ENCODE measurements around the gene RNF32.
"Not testable (repeated sequence)": the region's sequence is repeated elsewhere in the genome, so short reads cannot be mapped to it uniquely, and the experiment has no call there.

Gene RNF32

DNA sequence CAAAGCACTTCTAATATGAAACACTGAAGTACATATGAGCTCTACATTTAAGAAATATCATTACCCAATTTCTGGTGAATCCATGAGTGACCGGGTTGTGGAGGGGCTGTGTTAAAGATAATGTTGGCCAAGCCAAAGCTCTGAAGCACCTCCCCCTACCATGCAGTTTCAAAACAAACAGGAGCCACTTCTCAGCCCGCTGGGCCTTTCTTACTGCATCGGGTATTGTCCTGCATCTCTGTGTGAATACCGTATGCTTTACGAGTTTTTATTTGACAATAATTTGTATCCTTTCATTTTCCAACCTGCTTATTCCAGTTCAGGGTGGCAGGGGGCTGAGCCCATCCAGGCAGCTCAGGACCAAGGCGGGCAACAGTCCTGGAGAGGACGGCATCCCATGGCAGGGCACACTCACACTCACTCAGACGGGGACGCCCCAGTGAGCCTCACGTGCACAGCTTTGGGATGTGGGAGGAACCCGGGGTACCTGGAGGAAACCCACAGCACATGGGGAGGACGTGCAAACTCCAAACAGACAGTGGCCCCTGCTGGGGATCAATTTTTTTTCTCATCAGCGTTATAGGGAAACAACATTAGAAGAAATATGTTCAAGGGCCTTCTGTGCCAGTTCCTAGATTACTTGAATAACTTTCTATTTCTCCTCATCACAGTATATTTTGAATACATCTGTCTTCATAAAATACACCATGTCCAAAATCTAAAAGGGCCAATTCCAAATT is 1.9 kb downstream of the RNF32 start:
- no peak for DNase-seq

DNA sequence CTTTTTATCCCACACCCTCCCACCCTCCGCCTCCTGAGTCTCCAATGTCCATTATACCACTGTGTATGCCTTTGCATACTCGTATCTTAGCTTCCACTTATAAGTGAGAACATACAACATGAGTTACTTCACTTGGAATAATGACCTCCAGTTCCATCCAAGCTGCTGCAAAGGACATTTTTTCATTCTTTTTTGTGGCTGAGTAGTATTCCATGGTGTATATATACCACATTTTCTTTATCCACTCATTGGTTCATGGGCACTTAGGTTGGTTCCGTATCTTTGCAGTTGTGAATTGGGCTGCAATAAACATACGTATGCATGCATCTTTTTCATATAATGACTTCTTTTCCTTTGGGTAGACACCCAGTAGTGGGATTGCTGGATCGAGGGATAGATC is 6.8 kb downstream of the RNF32 start:
- not testable (repeated sequence) for DNase-seq

DNA sequence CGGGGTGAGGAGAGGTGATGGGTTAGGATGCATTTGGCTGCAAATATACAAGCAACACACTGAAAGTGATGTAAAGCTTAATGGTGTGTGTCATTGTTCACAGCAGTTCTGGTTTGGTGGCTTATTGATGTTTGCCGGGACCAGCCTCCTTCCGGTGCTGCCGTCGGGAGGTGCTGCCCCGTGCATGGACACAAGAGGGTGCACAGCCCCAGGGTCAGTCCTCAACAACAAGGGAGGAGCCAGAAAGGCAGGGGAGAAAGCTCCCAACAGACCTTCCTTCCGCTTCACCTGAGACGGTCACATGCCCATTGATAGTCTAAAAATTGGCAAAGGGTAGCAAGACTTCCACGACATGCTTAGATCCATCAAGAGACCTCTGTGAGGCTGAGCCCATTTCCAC is 9.5 kb downstream of the RNF32 start:
- DNase-seq = no peak

DNA sequence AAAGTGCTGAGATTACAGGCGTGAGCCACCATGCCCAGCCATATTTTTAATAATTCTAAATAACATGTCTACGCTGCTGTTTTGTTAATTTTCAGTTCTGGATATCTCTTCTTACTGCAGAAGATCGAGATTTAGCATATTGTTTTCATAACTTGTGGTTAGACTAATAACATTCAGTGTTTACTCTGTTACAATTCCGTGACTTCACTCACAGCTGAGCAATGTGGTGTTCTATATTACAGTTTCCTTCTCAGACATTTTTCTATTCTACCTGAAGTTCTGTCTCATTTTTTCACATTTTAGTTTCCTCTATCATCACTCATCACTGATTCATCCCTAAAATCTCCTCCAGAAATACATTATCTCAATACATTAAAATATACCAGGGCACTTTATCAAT is 10.9 kb downstream of the RNF32 start:
- DNase-seq = no peak

DNA sequence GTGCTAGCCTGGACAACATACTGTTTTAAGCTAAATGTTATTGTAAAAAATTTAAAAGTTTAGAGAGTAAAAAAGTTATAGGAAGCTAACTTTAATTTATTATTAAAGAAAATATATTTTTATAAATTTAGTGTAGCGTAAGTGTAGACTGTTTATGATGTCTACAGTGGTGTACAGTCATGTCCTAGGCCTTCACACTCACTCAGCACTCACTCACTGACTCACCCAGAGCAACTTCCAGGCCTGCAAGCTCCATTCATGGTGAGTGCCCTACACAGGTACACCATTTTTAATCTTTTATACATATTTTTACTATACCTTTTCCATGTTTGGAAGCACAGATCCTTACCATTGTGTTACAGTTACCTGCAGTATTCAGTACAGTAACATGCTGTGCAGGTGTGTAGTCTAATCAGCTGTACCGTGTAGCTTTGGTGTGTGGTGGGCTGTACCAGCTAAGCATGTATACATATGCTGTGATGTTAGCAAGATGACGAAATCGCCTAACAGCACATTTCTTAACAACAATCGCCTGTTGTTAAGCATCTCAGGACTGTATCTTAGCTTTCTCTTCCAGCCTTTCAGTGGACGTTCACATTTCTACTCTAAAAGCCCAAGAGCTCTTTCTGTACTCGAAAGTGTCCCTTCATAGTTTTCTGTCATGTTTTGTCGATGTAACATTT is 12.5 kb downstream of the RNF32 start:
- no peak for DNase-seq

DNA sequence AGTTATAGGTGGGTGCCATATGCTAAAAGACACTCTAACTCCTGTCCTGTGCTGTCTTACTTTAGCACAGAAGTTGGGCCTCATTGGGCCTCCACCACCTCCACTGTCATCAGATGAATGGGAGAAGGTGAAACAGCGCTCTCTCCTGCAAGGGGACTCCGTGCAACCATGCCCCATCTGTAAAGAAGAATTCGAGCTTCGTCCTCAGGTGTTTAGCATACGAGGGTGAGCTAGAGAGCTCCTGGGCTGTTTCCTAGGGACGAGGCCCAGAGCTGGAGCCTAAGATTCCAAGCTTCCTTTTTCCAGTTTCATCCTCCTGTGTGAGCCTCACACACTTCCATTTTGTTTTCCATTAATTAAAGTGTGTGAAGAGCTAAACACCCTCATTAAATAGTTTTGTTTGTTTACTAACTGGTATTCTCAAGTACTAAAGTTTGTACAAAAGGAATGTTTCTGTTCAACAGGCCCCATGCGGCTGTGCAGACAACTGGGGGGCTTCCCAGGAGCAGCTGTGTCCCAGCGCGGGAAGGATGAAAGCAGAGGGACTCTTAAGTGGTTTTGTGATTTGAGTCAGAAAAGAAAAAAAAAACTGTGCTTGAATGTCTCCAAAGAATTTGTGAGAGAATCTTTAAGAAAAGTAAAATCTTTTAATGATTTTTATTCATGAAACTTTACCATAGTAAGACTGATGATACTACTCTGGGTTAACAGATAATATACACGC is 14.1 kb downstream of the RNF32 start:
- DNase-seq = no peak

DNA sequence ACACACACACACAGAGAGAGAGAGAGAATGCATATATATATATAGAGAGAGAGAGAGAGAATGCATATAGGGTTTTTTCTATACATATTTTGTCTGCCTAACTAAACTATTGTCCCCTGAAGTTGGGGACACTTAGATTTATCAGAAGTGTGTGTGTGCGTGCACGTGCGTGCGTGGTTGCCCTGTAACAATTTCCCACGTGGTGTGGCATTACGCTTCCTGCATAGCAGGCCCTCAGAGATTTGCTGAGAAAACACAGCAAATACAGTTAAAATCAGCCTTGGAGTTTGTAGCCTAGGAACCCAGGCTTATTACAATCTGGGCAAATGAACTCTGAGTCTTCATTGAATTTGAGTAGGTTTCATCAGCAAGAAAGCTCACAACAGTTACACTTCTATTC is 14.7 kb downstream of the RNF32 start:
- DNase-seq = no peak

DNA sequence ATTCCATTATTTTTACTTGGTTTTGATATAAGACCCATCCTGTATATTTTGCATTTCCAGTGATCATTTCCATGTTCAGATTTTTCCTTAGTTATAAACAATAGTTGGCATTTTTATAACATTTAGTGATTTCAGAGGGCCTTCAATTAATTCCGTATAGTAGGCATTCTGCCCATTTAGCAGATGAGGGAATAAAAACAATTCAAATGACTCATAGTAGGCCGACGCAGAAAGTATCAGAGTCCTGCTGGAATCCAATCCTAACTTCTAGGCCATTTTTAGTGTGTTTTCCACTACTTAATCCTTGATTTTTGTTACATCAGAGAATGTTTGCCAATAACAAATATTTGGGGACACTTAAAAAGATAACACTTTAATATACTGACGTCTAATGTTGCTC is 15.4 kb downstream of the RNF32 start:
- DNase-seq = no peak

DNA sequence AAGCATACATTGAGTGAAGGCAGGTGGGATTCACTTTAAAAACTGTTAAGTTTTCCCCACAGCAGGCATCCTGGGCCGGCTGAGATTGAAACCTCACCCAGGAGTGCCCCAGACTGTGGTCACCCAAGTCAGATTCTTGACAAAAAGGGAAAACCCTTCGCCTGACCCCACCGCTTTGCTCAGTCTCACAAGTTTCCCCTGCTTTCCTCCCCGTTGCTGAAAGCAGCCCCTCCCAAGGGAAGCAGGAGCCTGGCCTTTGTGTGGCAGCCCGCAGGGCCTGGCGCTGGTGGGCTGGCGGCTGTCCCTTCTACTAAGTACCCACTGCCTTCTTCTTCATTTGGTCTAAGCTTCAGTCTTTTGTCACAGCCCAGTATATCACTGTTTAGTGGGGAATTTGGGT is 16.0 kb downstream of the RNF32 start:
- no peak for DNase-seq

DNA sequence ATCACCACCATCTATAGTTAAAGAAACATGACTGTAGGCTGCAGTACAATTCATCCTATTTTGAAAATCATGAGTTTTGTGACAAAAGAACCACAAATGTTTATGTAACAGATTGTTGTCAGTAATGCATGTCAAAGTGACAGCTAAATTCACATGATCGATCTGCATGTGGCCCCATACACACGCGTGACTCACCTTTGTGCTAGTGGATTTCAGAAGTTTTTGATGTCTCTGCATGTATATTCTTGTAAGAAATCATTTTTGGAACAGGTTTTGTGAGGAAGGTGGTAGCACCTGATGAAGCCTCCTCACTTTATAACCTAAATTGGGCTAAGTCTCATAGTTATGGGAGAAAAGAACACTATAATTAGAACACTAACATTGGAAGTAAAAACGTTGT is 17.1 kb downstream of the RNF32 start:
- DNase-seq = no peak

DNA sequence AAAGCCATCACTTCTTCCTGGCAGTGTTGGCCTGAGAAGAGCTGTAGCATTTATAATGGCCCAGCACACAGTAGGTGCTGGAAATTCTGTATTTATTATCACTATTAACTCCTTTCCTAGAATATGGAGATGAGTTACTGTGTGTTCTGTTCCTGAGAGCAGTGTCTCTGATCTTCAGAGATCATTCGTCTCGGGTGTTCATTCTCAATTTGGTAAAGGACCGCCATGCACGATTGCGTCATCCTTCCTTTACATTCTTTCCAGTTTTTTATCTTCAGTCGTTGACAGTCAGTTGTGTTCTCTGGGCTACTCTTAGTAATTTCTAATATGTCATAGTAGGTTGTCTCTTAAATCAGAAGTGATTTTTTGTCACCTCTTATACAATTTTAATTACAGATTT is 18.6 kb downstream of the RNF32 start:
- no peak for DNase-seq

DNA sequence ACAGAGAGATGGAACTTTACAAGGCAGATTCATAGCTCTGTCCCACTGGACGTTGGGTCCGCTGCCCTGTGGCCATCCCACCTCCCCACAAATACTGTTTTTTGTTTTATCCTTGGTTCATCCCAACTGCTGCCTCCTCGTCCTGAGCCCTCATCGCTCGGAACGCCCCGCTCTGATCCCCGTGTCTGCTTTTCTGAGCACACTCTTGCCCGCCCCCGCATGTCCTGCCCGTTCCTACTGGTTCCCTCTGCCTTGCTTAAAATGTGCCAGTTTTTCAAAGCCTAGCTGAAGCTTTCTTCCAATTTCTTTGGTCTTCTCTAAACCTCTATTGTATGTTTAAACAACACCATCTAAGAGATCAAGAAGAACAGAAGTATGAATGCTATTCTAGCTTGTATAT is 19.4 kb downstream of the RNF32 start:
- no peak for DNase-seq

DNA sequence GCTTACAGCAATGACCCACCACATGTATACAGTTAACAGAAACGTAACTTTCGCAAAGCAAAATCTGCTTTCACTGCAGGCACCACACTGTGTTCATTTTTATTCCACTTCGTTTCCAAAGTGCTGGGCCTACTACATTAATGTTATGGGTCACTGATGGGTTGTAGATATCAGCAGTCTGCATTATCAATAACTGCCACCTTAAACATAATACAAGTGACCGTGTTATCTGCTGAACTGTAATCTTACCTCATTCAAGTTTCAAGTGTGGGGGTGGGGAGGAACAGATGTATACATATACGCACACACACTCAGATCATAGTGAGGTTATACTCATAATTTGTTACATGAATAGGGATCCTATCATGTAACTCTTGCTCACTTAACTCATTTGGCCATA is 21.1 kb downstream of the RNF32 start:
- DNase-seq = no peak

DNA sequence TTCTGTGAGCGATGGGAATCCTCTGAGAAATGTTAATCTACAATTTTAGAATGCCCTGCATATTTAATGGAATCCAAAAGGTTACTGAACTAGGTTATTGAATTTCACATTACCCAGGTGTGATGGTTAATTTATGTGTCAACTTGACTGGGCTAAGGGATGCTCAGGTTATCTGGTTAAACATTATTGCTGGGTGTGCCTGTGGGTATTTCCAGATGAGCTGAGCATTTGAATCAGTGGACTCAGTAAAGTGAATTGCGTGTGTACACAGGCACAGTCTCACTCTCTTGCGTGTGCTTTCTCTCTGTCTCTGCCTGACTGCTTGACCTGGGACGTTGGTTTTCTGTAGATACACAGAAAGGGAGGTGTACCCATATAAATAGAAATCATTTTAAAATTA is 21.7 kb downstream of the RNF32 start:
- DNase-seq = no peak

DNA sequence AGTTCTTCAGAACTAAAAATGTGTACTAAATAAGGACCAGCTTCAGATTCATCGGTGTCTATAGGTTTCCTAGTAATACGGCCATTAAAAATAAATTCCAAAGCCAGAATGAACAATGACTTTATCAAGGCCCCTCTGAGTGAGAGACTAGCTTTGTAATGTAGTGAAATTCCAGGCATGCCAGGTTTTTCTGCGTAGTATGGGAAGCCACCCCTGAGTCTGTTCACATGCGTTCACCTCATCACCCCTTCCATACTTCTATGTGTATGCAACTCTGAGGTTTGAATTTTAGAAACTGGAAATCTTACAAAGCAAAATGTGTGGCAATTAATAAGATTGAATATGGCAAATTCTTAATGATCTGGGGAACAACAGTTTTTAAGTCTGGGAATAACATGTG is 24.5 kb downstream of the RNF32 start:
- DNase-seq = no peak

DNA sequence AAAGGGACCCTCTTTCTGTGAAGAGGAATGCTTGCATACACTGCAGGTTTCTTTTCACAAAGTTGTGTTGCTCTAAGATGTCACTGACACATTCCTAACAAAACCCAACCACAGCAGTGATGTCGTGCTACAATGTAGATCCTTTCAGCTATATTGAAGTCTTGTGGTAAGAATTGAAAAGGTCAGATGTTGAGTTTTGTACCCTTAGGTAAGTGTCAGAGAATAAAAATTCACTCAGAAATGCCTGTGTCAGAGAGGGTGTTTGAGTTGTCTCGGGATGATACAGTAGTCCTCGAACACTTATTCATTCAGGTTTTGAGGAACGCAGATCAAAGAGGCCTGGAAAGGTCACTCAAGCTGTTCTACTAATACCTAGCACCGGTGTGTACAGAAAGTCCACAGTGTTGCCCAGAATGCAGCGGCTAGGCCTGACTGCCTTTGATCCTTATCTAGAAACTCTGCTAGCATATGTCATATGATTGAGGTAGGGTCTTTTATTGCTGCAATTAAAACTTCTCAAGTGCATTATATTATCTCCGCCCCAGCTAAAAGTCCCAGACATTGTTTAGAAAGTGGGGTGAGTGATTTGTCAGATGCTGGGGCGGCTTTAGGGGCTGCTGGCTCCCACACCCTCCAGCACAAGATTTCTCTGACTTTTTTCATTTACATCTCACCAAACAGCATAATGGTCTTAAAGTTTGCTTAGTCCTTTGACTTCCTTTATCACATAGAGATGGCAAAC is 26.0 kb downstream of the RNF32 start:
- no peak for DNase-seq

DNA sequence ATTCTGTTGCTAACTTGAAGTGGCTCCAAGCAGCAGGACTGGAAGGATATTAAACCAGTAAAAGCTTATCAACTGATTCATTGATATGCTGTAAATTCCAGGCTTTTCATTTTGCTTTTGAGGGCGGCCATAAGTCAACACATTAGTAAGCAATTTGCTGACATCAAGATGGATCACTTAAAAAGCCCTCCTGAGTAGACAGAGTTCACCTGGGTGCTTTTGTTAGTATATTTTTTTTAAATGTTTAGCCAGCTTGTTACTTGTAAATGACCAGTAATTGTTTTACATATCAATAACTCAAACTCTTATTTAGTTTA is 26.5 kb downstream of the RNF32 start:
- DNase-seq = no peak

DNA sequence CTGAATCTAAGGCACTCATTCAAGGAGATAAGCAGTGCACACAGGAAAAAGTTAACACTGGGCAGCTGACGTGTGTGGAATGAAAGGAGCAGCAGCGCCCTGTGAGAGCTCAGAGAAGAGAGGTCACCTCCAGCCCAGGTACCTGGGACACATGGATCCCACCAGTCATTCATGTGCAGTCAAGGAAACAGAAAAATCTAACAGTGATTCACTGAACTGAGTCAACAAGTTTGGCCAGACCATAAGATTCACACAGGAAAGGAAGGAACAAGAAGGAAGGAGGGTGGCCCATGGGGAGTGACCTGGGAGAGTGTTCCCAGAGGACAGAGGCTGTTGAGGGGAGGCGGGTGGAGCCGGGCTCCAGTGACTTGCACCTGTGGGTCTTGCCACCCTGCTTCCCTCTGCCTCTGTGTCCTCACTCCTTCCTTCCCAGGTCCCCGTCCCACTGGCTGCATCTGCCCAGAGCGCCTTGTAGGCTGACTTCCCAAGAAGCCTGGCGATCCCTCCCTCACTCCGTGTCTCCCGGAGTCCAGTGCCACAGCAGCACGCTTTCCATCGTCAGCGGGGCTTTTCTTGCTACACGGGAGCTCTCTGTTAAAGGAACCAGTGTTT is 27.7 kb downstream of the RNF32 start:
- DNase-seq = no peak

DNA sequence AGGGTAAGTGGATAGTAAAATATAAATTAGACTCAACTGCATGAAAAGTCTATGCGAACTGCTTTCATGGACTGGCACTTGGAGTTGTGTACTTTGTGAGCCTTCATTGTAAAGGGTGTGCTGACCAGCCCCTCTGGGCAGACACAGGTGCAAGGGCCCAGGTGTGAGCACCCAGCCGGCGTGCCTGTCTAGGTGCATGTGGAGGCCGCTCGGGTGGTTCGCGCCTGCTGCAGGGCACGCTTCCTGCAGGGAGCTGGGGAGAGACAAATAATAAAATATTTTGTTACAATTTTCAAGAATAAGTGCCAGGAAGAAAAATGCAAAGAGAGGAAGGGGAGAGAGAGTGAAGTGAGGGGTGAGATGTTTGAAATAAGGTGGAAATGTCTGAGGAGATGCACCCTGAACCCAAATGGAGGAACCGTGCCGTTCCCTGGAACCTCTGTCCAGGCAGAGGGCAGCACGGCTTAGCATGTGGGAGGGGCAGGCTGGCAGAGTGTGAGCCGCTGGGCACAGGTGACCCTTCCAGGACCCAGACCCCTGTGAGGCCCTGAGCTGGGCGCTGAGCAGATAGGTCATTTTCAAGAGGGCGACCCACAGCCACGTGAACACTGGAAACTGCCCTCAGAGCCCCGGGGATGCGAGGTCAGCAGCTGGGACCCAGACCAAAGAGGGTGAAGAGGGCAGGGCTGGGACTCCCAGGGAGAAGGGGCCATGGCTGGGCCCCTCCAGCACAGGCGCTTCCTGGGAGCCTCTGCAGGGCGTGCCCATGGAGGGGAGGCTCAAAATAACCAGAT is 28.7 kb downstream of the RNF32 start:
- no peak for DNase-seq

DNA sequence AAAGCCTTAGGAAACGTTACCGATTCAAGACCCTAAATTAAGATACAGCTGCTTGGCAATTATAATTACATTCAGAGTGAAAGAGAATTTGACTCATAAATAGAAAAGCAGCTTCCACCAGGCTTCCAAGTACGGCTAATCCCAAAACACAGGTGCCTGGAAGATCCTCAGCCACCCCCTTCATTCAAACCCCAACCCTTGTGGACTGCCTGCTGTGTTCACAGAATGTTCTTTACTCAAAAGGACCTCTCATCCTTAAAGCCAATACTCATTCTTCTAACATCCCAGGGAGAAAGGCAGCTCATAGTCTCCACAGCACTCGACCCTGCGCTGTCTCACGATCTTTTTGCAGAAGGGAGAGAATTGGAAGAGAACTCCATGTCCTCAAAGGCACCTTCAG is 32.9 kb downstream of the RNF32 start:
- no peak for DNase-seq

DNA sequence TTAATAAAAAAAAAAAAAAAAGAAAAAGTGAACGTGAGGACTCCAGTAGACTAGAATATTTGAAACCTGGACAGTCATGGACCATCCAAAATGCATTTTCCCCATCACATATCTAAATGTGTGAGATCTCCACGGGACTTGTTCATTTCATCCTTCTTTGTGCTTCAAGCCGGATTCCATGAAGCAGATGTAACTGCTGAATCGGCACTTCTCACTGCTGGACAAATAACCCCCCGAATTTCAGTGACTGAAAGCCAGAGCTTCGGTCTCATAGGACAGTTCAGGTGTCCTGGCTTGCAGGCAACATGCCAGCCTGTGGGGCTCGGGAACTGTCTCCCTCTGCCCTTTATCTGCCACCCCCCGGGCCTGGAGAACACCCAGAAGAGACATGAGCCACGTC is 33.3 kb downstream of the RNF32 start:
- DNase-seq = no peak

DNA sequence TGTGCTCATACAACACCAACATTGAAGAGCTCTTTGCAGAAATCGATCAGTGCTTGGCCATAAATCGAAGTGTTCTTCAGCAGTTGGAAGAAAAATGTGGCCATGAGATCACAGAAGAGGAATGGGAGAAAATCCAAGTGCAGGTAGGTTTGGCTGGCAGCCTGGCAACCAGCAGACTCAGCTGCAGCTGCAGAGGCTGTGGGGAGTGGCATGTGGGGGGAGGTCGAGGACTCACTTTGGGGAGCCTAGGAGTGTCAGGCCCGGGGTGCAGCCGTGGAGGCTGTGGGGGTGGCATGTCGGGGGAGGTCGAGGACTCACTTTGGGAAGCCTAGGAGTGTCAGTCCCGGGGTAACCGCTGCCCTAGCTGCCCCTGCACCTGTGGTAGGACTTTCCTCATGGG is 35.1 kb downstream of the RNF32 start:
- no peak for DNase-seq
